GM12873 (cell line): Measurements from ENCODE around the gene GALNT6.

ENCODE experiments used
- CTCF ChIP-seq: IDR thresholded peaks from 2 replicates; pipeline ENCODE4 v1.5.1; 2012; ENCODE audit warnings: low read depth, mild to moderate bottlenecking, moderate library complexity, low read length, control low read depth; ENCODE audit not compliant: insufficient read depth; ENCODE audit errors: missing control alignments

The GALNT6 gene

GRCh38 chr12:51391283-51392123 is at the start of gene GALNT6:
GALNT6 (minus strand) TSS chr12:51391406; CDS start chr12:51379781, 11,625 bp downstream.
- TF ChIP-seq CTCF, result no peak

GRCh38 chr12:51439330-51439729 is 48.1 kb upstream of the GALNT6 start:
- no peak for TF ChIP-seq CTCF

- no peak for TF ChIP-seq CTCF
Observed at GRCh38 chr12:51437431-51437830, 46.2 kb upstream of the GALNT6 start.

DNA sequence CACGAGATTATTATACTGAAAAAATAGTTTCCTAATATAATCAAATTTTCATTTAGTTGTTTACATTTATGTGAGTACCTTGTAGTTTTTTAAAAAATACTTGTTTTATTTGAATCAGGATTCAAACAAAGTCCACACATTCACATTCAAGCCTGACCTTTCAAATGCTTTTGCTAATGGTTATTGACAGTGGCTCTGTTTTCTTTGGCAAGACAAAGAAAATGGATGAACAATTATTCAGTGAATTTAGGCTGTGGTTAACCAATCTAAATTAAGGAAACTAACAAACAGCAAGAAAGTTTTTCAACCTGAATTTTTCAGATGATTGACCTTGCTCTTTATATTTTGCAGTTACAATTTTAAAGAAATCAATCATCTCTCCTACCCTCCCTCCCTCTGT is 43.1 kb upstream of the GALNT6 start:
- TF ChIP-seq CTCF, result no peak

DNA sequence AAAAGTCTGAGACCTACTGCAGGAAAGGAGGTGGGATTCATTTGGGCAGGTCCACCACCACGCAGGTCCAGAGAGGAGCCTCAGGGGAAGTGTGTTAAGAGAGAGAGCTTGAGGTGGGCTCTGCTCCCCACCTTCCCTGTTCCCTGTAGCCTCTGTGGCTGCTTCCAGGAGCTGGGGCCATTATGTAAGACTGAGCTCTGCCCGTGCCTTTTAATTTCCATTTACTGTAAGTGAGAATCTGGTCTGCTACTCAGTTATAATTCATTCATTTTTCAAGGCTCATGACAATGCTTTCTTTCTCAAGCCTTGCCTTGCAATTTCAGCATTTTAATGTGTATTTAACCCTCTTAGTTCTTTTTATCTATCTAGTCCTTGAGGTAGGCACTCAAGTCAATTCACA is 41.7 kb upstream of the GALNT6 start:
- no peak for TF ChIP-seq CTCF

GRCh38 chr12:51430196-51430895 is 39.1 kb upstream of the GALNT6 start:
- TF ChIP-seq CTCF, result no peak

DNA sequence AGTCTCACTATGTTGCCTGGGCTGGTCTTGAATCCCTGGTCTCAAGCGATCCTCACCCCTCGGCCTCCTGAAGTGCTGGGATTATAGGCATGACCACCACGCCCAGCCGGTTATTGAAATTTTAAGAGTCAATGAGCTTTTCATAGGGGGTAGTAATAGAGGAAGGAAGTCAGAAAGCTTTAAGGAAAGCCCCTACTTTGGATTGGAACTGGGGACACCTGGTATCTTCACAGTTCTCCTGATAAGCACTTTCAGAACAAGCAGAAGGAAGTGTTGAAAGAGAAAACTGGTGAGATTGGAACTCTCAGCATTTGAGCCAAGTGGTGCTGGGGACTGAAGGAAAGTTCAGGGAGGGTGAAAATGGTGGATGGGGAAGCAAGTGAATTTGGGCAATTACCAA is 38.5 kb upstream of the GALNT6 start:
- no peak for TF ChIP-seq CTCF
